GM21515 (cell line): ENCODE measurements around the gene MSH2.

Experiments
- ATAC-seq: cut with Tn5 transposase; IDR thresholded peaks from one replicate; pipeline ENCODE4 v1.9.1; 2021; ENCODE audit not compliant: unreplicated experiment

MSH2 gene

GRCh38 chr2:47530105-47530760, 127.3 kb downstream of the MSH2 start:
- no peak for ATAC-seq

DNA sequence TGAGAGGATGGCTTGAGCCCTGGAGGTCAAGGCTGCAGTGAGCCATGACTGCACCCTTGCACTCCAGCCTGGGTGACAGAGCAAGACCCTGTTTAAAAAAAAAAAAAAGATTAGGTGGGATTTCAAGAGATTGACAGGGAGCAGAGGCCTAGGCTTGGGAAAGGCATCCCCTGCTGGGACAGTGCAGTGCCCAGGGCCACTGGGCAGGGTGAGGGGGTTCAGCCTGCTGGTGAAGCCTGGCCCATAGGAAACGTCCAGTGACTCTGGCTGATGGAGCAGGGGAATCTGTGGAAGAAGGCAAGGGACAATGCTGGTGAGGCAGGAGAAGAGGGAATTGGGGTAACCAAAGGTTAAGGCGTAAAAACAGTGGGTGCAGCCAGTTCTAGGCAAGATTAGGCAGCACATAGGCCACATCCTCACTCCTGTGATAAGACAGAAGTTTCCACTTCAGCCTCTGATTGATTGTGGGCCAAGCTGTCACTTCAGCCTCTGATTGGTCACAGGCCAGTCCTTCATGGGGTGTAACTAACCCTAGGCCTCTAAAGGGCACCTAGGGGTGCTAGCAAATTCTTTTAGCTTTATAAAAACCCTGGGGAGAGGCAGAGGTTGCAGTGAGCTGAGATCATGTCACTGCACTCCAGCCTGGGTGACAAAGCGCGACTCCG, 128.6 kb downstream of the MSH2 start:
- no peak for ATAC-seq
